ENCODE measurements around the gene FIBP. TPM values are rescaled to one million over a fixed set of nuclear protein-coding genes. Genes with fewer than 3 reads are reported as not detected.

The FIBP gene
- total RNA-seq, 2 experiments from 2014 or later = 95.4 to 121 TPM

GRCh38 chr11:65870706-65871681, 17.3 kb downstream of the FIBP start:
- Mint-ChIP-seq H3K4me1 (peaks cover 13% of the 10 kb centered on the region), H3K4me3 (no peak overlapping the region), H3K27ac (peak overlapping the region; percentile 31), H3K27me3 (no peaks in the 10 kb centered on the region), H3K36me3 (ENCODE audit: low read depth) (peaks cover 14% of the 10 kb centered on the region), H3K9me3 (ENCODE audit: low read depth) (no peaks in the 10 kb centered on the region)
- DNase-seq = no peak
- POLR2A ChIA-PET = interaction anchor here (0.6 to 1.4 kb wide), 5 partner anchors 8 to 22 kb away, joined by 3 to 6 read pairs (median 4); partner anchors contain the start of gene FIBP
- ATAC-seq = no peak
- intact Hi-C loops (cut with DNase I, micrococcal nuclease) = no loop called here
- CTCF ChIA-PET = interaction anchor here (0.6 to 4.8 kb wide), 10 partner anchors 11 to 484 kb away, joined by 3 to 76 read pairs (median 3); partner anchors contain the start of genes BANF1, CCDC85B, FIBP and MUS81

DNA sequence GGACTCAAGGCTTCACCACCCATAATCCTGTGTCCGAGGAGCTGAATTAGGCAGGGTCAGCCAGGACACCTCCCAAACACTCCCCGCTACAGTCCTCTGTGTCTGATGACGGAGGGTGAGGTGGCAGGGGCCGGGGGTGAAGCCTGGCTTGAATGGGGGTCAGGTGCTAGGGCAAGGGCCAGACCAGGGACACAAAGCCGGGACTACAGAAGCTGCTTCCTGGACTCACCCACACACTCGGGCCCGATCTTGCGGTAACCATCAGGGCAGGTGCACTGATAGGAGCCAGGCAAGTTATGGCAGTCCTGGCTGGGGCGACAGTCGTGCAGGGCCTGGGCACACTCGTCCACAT, 18.0 kb downstream of the FIBP start:
- intact Hi-C loops (cut with DNase I, micrococcal nuclease) = no loop called here
- Mint-ChIP-seq H3K4me3 (no peak overlapping the region), H3K9me3 (ENCODE audit: low read depth) (no peaks in the 10 kb centered on the region), H3K4me1 (peaks cover 13% of the 10 kb centered on the region), H3K27me3 (no peaks in the 10 kb centered on the region), H3K36me3 (ENCODE audit: low read depth) (peaks cover 15% of the 10 kb centered on the region), H3K27ac (no peak overlapping the region)
- no peak for DNase-seq
- ChIA-PET CTCF (interaction anchor here (0.6 to 4.8 kb wide), 5 partner anchors 10 to 134 kb away, joined by 3 to 76 read pairs (median 4); partner anchors contain the start of genes CCDC85B, FIBP and MUS81), POLR2A (no interaction called here)
- no peak for ATAC-seq

DNA sequence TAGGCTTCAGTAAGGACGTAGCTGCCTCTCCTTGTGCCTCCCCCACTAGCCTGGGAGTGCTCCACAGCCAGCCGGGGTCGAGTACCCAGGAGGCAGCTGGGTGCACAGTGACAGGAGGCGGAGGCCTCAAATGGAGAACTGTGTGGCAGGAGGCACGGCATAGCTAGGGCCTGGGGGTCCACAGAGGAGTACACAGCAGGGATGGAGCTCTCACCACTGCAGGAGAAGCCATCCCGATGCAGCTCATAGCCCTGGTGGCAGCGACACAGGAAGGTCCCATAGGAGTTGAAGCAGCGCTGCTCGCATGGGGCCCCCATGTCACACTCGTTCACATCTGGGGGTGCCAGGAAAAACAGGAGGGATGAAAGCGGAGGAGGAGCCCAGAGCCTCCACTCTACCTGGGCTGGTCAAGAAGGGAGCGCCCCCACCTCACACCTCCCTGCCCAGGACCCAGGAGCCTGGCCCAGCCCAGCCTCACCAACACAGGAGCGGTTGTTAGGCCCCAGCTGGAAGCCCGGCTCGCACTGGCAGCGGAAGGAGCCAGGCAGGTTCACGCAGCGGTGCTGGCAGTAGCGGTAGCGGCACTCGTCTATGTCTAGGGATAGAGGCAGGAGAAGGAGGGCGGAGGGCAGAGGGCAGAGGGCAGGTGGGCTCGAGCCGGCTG, 18.5 kb downstream of the FIBP start:
- ChIA-PET CTCF (interaction anchor here (0.6 to 4.8 kb wide), 5 partner anchors 9 to 153 kb away, joined by 3 to 76 read pairs (median 4); partner anchors contain the start of genes CCDC85B, FIBP and MUS81), POLR2A (no interaction called here)
- ATAC-seq (no peak), DNase-seq (peak; percentile 16)
- no peak overlapping the region for H3K4me3 Mint-ChIP-seq
- H3K4me1 Mint-ChIP-seq = peaks cover 13% of the 10 kb centered on the region
- H3K36me3 Mint-ChIP-seq (ENCODE audit: low read depth) = peaks cover 20% of the 10 kb centered on the region
- H3K27me3 Mint-ChIP-seq = no peaks in the 10 kb centered on the region
- no peak overlapping the region for H3K27ac Mint-ChIP-seq
- intact Hi-C loops (cut with DNase I, micrococcal nuclease) = no loop called here
- H3K9me3 Mint-ChIP-seq (ENCODE audit: low read depth) = no peaks in the 10 kb centered on the region

- CTCF ChIA-PET = interaction anchor here (0.8 to 4.8 kb wide), 3 partner anchors 8 to 154 kb away, joined by 3 to 76 read pairs (median 45); partner anchors contain the start of genes CCDC85B, FIBP and MUS81
- ATAC-seq = no peak
- no peak overlapping the region for H3K27ac Mint-ChIP-seq
Observed at GRCh38 chr11:65868907-65869306, 19.4 kb downstream of the FIBP start.

DNA sequence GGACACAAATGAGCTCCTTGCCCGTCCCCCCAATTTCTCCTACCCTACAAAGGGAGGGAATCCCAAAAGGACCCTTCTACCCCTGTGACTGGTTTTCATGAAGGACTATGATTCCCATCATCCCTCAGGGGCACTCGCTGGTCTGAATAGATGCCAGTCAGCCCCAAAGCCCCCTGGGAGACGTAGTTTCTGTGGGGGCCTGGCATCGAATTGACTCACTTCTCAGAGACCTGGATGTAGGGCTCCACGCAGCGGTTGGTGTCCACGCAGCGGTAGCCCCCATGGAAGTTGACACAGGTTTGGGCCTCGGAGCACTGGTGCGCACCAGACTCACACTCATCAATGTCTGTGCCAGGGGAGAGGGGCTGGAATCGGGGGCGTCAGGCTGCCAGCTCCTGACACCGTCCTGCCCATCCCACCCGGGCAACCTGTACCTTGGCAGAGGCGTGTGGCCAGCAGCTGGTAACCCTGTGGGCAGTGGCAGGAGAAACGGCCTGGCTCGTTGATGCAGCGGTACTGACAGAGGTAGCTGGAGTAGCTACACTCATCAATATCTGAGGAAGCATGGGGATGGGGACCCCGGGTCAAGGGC, 20.1 kb downstream of the FIBP start:
- intact Hi-C loops (cut with DNase I, micrococcal nuclease) = no loop called here
- no peak overlapping the region for H3K4me3 Mint-ChIP-seq
- POLR2A ChIA-PET = interaction anchor here (0.6 to 1.4 kb wide), 3 partner anchors 8 to 103 kb away, joined by 3 to 6 read pairs (median 4); partner anchors contain the start of genes CCDC85B and MUS81
- peaks cover 33% of the 10 kb centered on the region for H3K36me3 Mint-ChIP-seq (ENCODE audit: low read depth)
- DNase-seq (peak; percentile 52), ATAC-seq (peak; percentile 40)
- no peaks in the 10 kb centered on the region for H3K9me3 Mint-ChIP-seq (ENCODE audit: low read depth)
- no peak overlapping the region for H3K27ac Mint-ChIP-seq
- CTCF ChIA-PET = interaction anchor here (1.0 to 4.8 kb wide), 3 partner anchors 8 to 19 kb away, joined by 3 to 76 read pairs (median 45); partner anchors contain the start of genes CCDC85B, FIBP and MUS81
- peaks cover 8% of the 10 kb centered on the region for H3K4me1 Mint-ChIP-seq
- no peaks in the 10 kb centered on the region for H3K27me3 Mint-ChIP-seq

More at GRCh38 chr11:65868907-65869306, 19.4 kb downstream of the FIBP start:
- Mint-ChIP-seq H3K36me3 (ENCODE audit: low read depth) (peaks cover 27% of the 10 kb centered on the region), H3K4me1 (peaks cover 12% of the 10 kb centered on the region), H3K9me3 (ENCODE audit: low read depth) (no peaks in the 10 kb centered on the region), H3K4me3 (no peak overlapping the region), H3K27me3 (no peaks in the 10 kb centered on the region)
- DNase-seq = peak; percentile 6
- intact Hi-C loops (cut with DNase I, micrococcal nuclease) = no loop called here
- POLR2A ChIA-PET = interaction anchor here (0.9 to 1.4 kb wide), 2 partner anchors 9 to 21 kb away, joined by 4 to 6 read pairs; partner anchors contain the start of genes CCDC85B and MUS81

GRCh38 chr11:65867284-65868071, 20.8 kb downstream of the FIBP start:
- ATAC-seq (no peak), DNase-seq (peak; percentile 43)
- no peaks in the 10 kb centered on the region for H3K9me3 Mint-ChIP-seq (ENCODE audit: low read depth)
- H3K27me3 Mint-ChIP-seq = no peaks in the 10 kb centered on the region
- H3K36me3 Mint-ChIP-seq (ENCODE audit: low read depth) = peaks cover 39% of the 10 kb centered on the region
- H3K4me1 Mint-ChIP-seq = peaks cover 10% of the 10 kb centered on the region
- H3K27ac Mint-ChIP-seq = no peak overlapping the region
- no peak overlapping the region for H3K4me3 Mint-ChIP-seq
- CTCF ChIA-PET = interaction anchor here (0.8 to 4.8 kb wide), 4 partner anchors 7 to 177 kb away, joined by 3 to 76 read pairs (median 24); partner anchors contain the start of genes CCDC85B, FIBP and MUS81
- intact Hi-C loops (cut with DNase I, micrococcal nuclease) = no loop called here
- POLR2A ChIA-PET = interaction anchor here (0.6 kb wide), 1 partner anchor 104 kb away, joined by 3 read pairs; no protein-coding TSS in a partner anchor

DNA sequence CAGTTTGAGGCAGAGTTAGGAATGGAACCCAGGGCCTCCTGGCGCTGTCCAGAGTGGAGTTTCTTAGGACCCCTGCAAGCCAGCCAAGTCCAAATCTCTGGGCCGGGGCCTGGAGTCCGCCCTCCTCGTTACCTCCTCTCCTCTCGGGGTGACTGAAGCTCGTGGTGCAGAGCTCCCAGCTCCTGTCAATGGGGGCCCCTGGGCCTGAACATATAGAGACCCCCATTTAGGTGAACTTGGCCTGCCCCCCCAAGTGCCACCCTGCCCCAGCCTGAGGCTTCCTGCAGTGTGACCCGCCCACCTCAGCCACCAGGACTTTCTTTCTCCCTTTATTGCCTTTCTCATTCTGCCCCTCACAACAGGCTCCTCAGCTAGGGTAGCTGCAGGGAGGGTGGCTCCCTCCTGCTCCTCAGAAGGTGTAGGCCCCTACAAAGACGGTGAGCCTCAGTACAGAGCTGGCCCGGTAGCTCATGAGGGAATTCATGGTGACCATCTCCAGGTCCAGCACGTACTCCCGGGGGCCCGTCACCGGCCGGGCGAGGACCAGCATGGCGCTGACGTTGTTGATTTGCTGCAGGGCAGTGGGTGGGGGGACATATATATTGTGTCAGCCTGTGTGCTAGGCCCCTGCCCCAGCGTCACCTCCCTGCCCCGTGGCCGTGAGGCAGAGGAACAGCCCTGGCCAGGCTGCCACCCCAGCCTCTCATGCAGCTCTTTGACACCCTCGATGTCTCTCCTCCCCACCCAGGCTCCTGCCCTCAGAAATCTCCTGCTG, 21.6 kb downstream of the FIBP start:
- no peak overlapping the region for H3K27ac Mint-ChIP-seq
- ATAC-seq = no peak

GRCh38 chr11:65865550-65866172, 22.6 kb downstream of the FIBP start:
- H3K4me3 Mint-ChIP-seq = no peak overlapping the region
- ChIA-PET CTCF (interaction anchor here (0.9 to 1.0 kb wide), 2 partner anchors 19 to 24 kb away, joined by 3 read pairs; partner anchors contain the start of gene CCDC85B), POLR2A (interaction anchor here (0.7 to 1.2 kb wide), 2 partner anchors 14 to 25 kb away, joined by 3 read pairs; partner anchors contain the start of gene CCDC85B)
- ATAC-seq (no peak), DNase-seq (no peak)
- no peak overlapping the region for H3K27ac Mint-ChIP-seq
- no peaks in the 10 kb centered on the region for H3K9me3 Mint-ChIP-seq (ENCODE audit: low read depth)
- H3K36me3 Mint-ChIP-seq (ENCODE audit: low read depth) = peaks cover 45% of the 10 kb centered on the region
- H3K4me1 Mint-ChIP-seq = peaks cover 14% of the 10 kb centered on the region
- no peaks in the 10 kb centered on the region for H3K27me3 Mint-ChIP-seq
- intact Hi-C loops (cut with DNase I, micrococcal nuclease) = no loop called here

More for the DNA sequence above, 21.6 kb downstream of the FIBP start:
- DNase-seq = no peak
- intact Hi-C loops (cut with DNase I, micrococcal nuclease) = no loop called here
- H3K27me3 Mint-ChIP-seq = no peaks in the 10 kb centered on the region
- no peak overlapping the region for H3K4me3 Mint-ChIP-seq
- no peaks in the 10 kb centered on the region for H3K9me3 Mint-ChIP-seq (ENCODE audit: low read depth)
- H3K4me1 Mint-ChIP-seq = peaks cover 13% of the 10 kb centered on the region
- peaks cover 41% of the 10 kb centered on the region for H3K36me3 Mint-ChIP-seq (ENCODE audit: low read depth)
- ChIA-PET CTCF (interaction anchor here (0.8 to 1.0 kb wide), 2 partner anchors 23 to 178 kb away, joined by 3 read pairs; partner anchors contain the start of gene CCDC85B), POLR2A (interaction anchor here (0.7 to 1.2 kb wide), 2 partner anchors 15 to 24 kb away, joined by 3 read pairs; partner anchors contain the start of gene CCDC85B)

GRCh38 chr11:65864706-65865471, 23.4 kb downstream of the FIBP start:
- ChIA-PET CTCF (interaction anchor here (0.7 to 0.9 kb wide), 2 partner anchors 20 to 120 kb away, joined by 3 read pairs; no protein-coding TSS in a partner anchor), POLR2A (no interaction called here)
- H3K9me3 Mint-ChIP-seq (ENCODE audit: low read depth) = no peaks in the 10 kb centered on the region
- H3K4me3 Mint-ChIP-seq = no peak overlapping the region
- no peaks in the 10 kb centered on the region for H3K27me3 Mint-ChIP-seq
- H3K4me1 Mint-ChIP-seq = peaks cover 14% of the 10 kb centered on the region
- peaks cover 46% of the 10 kb centered on the region for H3K36me3 Mint-ChIP-seq (ENCODE audit: low read depth)
- intact Hi-C loops (cut with DNase I, micrococcal nuclease) = no loop called here
- ATAC-seq (no peak), DNase-seq (no peak)
- H3K27ac Mint-ChIP-seq = no peak overlapping the region

Data from activated CD4-positive, alpha-beta T cell treated with anti-CD3 and anti-CD28 coated beads for 36 hours (primary cell).